Peyer's patch (tissue), 4 donors: ENCODE results near the gene SPTSSB.

Source experiments
- POLR2A ChIP-seq, 2 donors: fragments of 450-650 bp; IDR thresholded peaks; one replicate each; pipeline ENCODE4 v1.5.1; 2017; ENCODE audit warnings: antibody characterized with exemption in 2 of 2, mild to moderate bottlenecking in 2 of 2, moderate library complexity in 2 of 2
- TF ChIP-seq, protein P1 (sequence below), 6 experiments: fragments of 450-650 bp in 4 of 6; fragments of 200-600 bp in 2 of 6; sonication (generic) in 1 of 6; IDR thresholded peaks; one replicate each; pipeline ENCODE4 v1.5.1; 2017 to 2019; ENCODE audit warnings: antibody characterized with exemption in 6 of 6, mild to moderate bottlenecking in 3 of 6, moderate library complexity in 1 of 6

GRCh38 chr3:161393310-161393709 lies 22.0 kb upstream of the SPTSSB start:
- TF ChIP-seq, protein P1, sequence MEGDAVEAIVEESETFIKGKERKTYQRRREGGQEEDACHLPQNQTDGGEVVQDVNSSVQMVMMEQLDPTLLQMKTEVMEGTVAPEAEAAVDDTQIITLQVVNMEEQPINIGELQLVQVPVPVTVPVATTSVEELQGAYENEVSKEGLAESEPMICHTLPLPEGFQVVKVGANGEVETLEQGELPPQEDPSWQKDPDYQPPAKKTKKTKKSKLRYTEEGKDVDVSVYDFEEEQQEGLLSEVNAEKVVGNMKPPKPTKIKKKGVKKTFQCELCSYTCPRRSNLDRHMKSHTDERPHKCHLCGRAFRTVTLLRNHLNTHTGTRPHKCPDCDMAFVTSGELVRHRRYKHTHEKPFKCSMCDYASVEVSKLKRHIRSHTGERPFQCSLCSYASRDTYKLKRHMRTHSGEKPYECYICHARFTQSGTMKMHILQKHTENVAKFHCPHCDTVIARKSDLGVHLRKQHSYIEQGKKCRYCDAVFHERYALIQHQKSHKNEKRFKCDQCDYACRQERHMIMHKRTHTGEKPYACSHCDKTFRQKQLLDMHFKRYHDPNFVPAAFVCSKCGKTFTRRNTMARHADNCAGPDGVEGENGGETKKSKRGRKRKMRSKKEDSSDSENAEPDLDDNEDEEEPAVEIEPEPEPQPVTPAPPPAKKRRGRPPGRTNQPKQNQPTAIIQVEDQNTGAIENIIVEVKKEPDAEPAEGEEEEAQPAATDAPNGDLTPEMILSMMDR (IDR thresholded peaks at IDR 0.05) = no peak
- no peak for TF ChIP-seq POLR2A (IDR thresholded peaks at IDR 0.05)
